Retinal pigment epithelial cell (primary cell): ENCODE data around the gene NDOR1.

ENCODE experiments used
- DNase-seq: peaks from one replicate; pipeline ENCODE4 v3.0.0-alpha.2; 2010; ENCODE audit warnings: low read depth
- H3K4me3 ChIP-seq: 2 replicates; pipeline ENCODE4 v1.5.1; 2011; ENCODE audit warnings: mild to moderate bottlenecking, low read length, control low read depth, moderate library complexity
- TF ChIP-seq, protein P1 (sequence below): conservative IDR thresholded peaks from 2 replicates; pipeline ENCODE4 v1.5.1; 2011; ENCODE audit warnings: low read depth, low read length, control low read depth, inconsistent platforms

The NDOR1 gene

DNA sequence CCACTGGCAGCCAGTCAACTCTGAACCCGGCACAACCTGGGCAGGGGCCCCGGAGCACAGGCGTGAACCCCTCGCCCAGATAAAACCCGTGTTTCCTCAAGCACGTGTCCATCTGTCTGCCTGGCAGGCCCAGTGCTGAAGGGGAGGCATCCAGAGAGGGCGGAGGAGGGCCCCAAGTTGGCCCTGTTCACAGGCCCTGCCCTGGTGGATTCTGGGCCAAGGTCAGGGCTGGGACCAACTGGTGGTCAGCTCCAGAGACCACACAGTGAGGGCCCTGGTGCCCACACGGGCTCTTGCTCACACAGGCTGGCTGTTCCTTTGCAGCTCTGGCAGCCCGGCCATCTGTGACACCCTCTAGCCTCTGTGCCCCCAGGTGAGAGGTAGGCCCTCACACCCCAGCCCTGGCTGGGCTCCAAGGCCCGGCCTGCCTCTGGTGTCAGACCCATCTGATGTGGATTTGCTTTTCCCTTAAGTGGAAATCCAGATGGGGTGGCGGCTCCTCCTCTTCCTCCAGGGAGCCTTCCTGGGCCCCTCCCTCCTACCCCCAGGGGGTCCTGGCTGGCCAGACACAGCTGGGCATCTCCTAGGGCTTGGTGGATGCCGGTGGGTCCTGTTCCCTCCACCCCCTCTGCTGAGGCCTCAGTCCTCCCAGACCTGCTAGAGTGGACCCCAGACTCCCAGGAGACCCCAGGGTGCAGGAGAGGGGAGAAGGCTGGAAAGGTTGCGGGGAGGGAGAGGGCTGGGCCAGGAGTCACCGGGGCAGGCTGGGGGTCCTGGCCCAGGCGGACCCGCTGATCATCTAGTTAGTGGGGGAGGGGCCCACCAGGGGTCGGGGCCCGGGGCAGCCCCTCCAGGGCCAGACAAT lies 45.1 kb downstream of the NDOR1 start:
- DNase-seq, result no peak
- TF ChIP-seq, protein P1, sequence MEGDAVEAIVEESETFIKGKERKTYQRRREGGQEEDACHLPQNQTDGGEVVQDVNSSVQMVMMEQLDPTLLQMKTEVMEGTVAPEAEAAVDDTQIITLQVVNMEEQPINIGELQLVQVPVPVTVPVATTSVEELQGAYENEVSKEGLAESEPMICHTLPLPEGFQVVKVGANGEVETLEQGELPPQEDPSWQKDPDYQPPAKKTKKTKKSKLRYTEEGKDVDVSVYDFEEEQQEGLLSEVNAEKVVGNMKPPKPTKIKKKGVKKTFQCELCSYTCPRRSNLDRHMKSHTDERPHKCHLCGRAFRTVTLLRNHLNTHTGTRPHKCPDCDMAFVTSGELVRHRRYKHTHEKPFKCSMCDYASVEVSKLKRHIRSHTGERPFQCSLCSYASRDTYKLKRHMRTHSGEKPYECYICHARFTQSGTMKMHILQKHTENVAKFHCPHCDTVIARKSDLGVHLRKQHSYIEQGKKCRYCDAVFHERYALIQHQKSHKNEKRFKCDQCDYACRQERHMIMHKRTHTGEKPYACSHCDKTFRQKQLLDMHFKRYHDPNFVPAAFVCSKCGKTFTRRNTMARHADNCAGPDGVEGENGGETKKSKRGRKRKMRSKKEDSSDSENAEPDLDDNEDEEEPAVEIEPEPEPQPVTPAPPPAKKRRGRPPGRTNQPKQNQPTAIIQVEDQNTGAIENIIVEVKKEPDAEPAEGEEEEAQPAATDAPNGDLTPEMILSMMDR, result no peak
- H3K4me3 ChIP-seq, result no peak overlapping the region

DNA sequence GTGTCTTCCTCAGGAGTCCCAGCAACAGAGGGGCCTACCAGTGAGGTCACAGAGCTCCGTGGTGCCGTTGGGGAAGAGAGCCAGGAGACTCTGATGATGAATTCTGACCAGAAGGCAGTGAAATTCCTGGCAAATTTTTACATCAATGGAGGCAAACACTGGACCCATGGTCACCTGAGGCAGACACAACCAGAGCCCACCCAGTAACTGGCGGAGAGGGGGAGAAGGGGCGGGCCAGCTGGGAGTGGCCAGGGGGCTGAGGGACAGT lies 45.6 kb downstream of the NDOR1 start, which contains the start of gene STPG3:
TSS of gene STPG3 (plus strand) at position 93 of the 268 bp plus-strand sequence. CDS start at position 94, 1 bp downstream.
- no peak for DNase-seq
- TF ChIP-seq, protein P1, result no peak
- no peak within 1 kb of the TSS for H3K4me3 ChIP-seq

DNA sequence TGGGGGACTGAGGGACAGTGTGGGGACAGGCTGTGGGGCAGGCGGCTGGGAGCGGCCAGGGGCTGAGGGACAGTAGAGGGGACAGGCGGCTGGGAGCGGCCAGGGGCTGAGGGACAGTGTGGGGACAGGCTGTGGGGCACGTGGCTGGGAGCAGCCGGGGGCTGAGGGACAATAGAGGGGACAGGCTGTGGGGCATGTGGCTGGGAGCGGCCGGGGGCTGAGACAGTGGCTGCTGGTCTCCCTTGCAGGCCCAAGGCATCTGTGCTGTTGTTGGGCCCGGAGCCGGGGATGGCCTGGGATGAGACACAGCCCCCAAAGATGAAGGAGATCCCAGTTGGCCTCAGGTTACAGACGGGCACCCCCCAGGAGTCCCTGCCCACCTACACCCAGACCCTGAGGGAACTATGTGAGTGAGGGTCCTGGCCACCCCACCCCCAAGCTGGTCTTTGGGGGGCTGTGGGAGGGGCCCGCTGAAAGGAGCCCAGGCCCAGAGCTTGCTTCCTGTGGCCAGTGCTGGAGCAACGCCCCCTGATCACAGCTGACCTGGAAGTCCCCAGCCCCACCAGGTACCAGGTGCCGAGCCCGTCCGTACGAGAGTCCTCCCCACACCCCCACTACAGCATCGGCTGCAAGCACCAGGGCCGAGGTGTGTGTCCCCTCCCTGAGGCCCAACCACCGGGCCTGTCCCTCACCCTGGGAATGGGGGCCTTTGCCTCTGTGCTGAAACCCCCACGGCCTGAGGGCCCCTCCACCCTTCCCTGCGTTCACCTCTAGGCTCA lies 46.2 kb downstream of the NDOR1 start:
- TF ChIP-seq, protein P1, result no peak
- H3K4me3 ChIP-seq, result no peak overlapping the region
- no peak for DNase-seq

DNA sequence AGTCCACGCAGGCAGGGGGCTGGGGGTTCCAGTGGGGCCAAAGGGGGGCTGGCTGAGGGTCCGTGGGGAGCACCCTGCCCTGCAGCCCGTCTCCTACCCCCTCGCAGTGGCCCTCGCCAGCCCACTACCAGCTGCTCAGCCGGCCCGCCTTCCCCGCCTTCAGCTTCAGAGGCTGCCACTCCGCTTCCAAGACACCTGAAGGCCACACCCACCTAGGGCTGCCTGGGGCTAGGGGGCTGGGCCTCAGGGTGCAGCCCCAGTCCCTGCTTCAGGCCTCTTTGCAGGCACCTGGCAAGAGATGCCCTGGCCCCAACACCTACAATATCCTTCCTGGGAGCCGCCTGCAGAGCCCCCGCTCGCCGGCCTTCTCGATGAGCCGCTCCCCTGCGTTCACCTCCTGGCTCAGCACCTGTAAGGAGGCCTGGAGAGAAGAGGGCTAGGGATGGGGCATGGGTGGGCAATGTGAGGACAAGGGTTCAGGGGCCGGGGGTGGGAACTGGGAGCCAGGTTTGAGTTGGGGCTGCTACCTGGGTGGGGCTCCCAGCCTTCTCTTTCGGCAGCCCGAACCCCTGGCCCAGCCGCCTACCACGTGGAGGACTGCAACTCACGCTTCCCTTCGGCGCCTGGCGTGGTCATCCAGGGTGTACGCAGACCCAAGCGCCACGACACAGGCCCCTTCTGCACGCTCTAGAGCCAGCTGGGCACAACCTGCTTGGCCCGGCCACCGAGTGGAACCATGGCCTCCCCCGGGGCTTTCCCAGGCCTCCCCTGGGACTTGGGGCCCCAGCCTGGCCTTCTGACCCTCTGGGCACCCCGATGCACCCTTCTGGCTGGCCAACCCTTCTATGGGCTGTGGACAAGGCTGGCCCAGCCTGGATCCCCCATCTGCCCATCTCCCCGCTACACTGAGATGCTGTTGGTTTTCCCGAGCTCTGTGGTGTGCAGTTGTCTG lies 47.3 kb downstream of the NDOR1 start:
- TF ChIP-seq, protein P1, result no peak
- no peak for DNase-seq
- no peak overlapping the region for H3K4me3 ChIP-seq

DNA sequence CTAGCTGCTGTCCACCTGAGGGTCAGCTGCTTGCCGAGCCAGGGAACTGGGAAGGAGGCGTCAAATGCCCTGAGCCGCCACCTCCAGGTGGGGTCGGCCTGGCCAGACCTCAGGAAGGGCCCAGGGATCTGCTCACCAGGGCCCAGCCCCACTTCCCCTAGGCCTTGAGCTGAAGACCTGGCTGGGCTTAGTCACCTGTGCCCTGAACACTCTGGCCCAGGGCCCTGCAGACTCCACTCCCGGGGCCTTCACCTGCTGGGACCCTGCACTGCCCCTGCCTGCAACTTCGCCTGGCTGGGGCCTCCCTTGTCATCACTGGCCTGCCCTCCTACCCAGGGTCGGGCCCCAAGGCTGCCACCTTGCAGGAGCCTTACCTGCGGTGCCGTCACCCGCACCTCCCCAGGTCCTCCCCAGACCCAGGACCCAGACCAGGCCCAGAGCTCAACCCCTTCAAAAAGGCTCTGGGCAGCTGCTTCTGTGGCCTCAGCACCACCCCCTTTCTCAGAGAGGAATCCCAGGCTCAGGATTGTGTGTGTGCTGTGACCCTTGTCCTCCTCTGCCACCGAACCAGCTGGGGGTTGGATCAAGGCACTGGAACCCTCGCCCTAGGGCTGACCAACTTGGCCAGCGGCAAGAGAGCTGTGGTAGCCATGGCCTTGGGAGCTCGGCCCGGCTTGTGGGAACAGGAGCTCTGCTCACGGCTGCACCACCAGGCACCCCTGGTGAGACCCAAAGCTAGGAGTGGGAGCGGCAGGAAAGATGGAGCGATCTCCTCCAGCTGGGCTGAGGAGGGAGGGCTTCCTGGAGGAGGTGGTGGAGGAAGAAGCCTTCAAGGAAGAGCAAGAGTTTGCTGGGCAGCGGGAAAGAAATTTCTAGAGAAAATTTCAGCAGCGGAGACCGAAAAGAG lies 48.5 kb downstream of the NDOR1 start:
- TF ChIP-seq, protein P1, result no peak
- peak overlapping the region; percentile 76 for H3K4me3 ChIP-seq
- DNase-seq, result no peak
